Measurements from ENCODE around the gene DOCK2.

The DOCK2 gene

GRCh38 chr5:169706071-169706470 lies 69.0 kb downstream of the DOCK2 start:
- H3K27ac ChIP-seq = no peak overlapping the region
- ChIA-PET POLR2A (ENCODE audit: low non-redundant PET) (no interaction called here), CTCF (interaction anchor here (2.4 kb wide), 1 partner anchor 274 kb away, joined by 9 read pairs; the partner anchor contains the start of gene INSYN2B)
- TF ChIP-seq CTCF (conservative IDR thresholded peaks at IDR 0.05; ENCODE audit: low read depth) = no peak
- no peak for DNase-seq (ENCODE audit: low spot score)

DNA sequence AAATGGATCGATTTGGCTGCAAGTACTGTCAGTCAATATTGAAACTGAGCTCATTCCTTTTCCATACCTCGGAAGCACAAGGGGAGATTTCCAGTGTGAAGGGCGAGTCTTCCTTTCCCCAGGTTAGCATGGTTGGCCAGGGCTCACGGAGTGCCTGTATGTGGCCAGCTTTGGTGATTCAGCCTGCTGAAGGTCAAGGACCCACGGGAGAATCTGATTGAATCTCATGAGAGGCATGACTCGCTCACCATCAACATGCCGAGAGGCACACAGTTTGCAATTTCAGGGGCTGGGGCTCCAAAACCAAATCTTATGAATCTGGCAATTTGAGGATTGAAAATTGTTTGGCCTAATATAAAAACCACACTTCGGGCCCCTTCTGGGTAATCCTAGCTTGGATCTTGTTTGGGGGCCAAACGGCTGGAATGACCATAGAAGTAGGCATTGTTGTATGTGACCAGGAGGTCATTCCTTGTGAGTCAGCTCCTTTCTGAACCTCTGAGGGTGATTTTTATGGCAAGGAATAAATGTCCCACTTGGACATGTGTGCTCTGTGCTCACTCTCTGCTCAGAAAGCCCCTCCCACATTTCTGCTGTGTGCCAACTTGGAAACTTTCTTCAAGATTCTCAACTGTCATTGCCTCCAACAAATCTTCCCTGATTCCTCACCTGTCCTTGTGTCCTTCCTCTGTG lies 69.8 kb downstream of the DOCK2 start:
- no peak overlapping the region for H3K27ac ChIP-seq
- POLR2A ChIA-PET (ENCODE audit: low non-redundant PET) = no interaction called here
- CTCF ChIA-PET = interaction anchor here (0.6 to 2.4 kb wide), 3 partner anchors 273 to 1017 kb away, joined by 3 to 9 read pairs (median 3); partner anchors contain the start of gene INSYN2B

GRCh38 chr5:169707686-169708085 lies 70.6 kb downstream of the DOCK2 start:
- TF ChIP-seq CTCF (conservative IDR thresholded peaks at IDR 0.05; ENCODE audit: low read depth) = no peak
- ChIA-PET CTCF (interaction anchor here (0.6 to 2.4 kb wide), 3 partner anchors 273 to 1016 kb away, joined by 3 to 9 read pairs (median 3); partner anchors contain the start of gene INSYN2B), POLR2A (ENCODE audit: low non-redundant PET) (no interaction called here)
- no peak overlapping the region for H3K27ac ChIP-seq
- no peak for DNase-seq (ENCODE audit: low spot score)

More for the DNA sequence above, 69.8 kb downstream of the DOCK2 start:
- peak; percentile 22 for DNase-seq (ENCODE audit: low spot score)
- no peak for TF ChIP-seq CTCF (conservative IDR thresholded peaks at IDR 0.05; ENCODE audit: low read depth)

GRCh38 chr5:169710675-169711074 lies 73.6 kb downstream of the DOCK2 start:
- TF ChIP-seq CTCF (conservative IDR thresholded peaks at IDR 0.05; ENCODE audit: low read depth) = no peak
- ChIA-PET CTCF (interaction anchor here (0.6 to 1.1 kb wide), 3 partner anchors 43 to 270 kb away, joined by 3 to 6 read pairs (median 4); partner anchors contain the start of gene INSYN2B), POLR2A (ENCODE audit: low non-redundant PET) (no interaction called here)
- H3K27ac ChIP-seq = no peak overlapping the region
- DNase-seq (ENCODE audit: low spot score) = no peak

DNA sequence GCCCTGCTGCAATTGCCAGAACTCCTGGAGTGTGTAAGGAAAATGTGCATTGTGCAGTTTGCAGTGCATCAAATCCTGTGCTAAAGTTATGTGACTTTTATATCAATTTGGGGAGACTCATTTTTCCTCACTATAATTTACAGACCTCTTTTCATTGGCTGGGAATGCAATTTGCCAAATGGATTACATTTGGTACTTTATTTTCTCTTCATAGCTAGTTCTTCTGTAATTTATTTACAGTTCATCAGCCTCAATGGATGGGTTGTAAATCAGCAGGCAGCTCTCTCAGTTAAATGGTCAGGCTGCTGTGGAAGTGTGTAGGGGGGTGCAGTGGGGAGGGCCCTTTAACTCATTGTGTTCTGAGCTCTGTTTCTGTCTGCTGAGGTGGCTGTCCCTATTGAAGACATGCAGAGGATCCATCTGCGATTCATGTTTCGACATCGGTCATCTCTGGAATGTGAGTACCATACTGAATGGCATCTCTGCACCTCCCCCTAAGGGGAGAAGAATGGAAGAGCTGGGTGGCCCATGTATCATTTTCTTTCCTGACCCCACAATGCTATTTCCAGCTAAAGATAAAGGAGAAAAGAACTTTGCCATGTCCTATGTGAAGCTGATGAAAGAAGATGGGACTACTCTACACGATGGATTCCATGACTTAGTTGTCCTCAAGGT lies 74.6 kb downstream of the DOCK2 start:
- no peak for TF ChIP-seq CTCF (conservative IDR thresholded peaks at IDR 0.05; ENCODE audit: low read depth)
- DNase-seq (ENCODE audit: low spot score) = no peak
- no peak overlapping the region for H3K27ac ChIP-seq
- CTCF ChIA-PET = interaction anchor here (1.1 kb wide), 1 partner anchor 269 kb away, joined by 4 read pairs; the partner anchor contains the start of gene INSYN2B
- POLR2A ChIA-PET (ENCODE audit: low non-redundant PET) = no interaction called here

GRCh38 chr5:169712428-169712827 lies 75.4 kb downstream of the DOCK2 start:
- DNase-seq (ENCODE audit: low spot score) = no peak
- ChIA-PET POLR2A (ENCODE audit: low non-redundant PET) (no interaction called here), CTCF (no interaction called here)
- H3K27ac ChIP-seq = no peak overlapping the region
- no peak for TF ChIP-seq CTCF (conservative IDR thresholded peaks at IDR 0.05; ENCODE audit: low read depth)
